Spleen (tissue), 11 donors: ENCODE data around the gene ASCC3. TPM values are rescaled to one million over a fixed set of nuclear protein-coding genes. Genes with fewer than 3 reads are reported as not detected.

Source experiments
- DNase-seq: peaks from one replicate; pipeline ENCODE4 v3.0.0-alpha.2; 2020
- H3K27ac ChIP-seq, 8 donors: fragments of 200-600 bp; sonication (generic) in 7 of 8; 1 replicate in 4 of 8; 2 replicates in 4 of 8; pipeline versions ENCODE4 v1.5.0 to v1.8.0; 2016 to 2021; ENCODE audit warnings: inconsistent platforms in 4 of 8, mild to moderate bottlenecking in 4 of 8, moderate library complexity in 1 of 8
- H3K27me3 ChIP-seq, 7 donors: fragments of 200-600 bp; sonication (generic) in 6 of 7; replicated peaks in 1 of 7; 1 replicate in 4 of 7; 2 replicates in 3 of 7; pipeline versions ENCODE4 v1.5.0 to v1.8.0; 2016 to 2021; ENCODE audit warnings: inconsistent platforms in 3 of 7, mild to moderate bottlenecking in 1 of 7
- H3K36me3 ChIP-seq, 6 donors: fragments of 200-600 bp; sonication (generic) in 5 of 6; 1 replicate in 4 of 6; 2 replicates in 2 of 6; pipeline versions ENCODE4 v1.5.0 to v1.8.0; 2016 to 2021; ENCODE audit warnings: inconsistent platforms in 2 of 6
- H3K4me1 ChIP-seq, 6 donors: fragments of 200-600 bp; sonication (generic) in 5 of 6; 1 replicate in 3 of 6; 2 replicates in 3 of 6; pipeline versions ENCODE4 v1.5.0 to v1.8.0; 2016 to 2021; ENCODE audit warnings: inconsistent platforms in 3 of 6
- H3K4me3 ChIP-seq, 8 donors: fragments of 200-600 bp; sonication (generic) in 7 of 8; 1 replicate in 4 of 8; 2 replicates in 4 of 8; pipeline versions ENCODE4 v1.5.0 to v1.8.0; 2016 to 2021; ENCODE audit warnings: inconsistent platforms in 4 of 8, mild to moderate bottlenecking in 4 of 8, moderate library complexity in 2 of 8
- H3K9me3 ChIP-seq, 8 donors: fragments of 200-600 bp; sonication (generic) in 7 of 8; 1 replicate in 4 of 8; 2 replicates in 4 of 8; pipeline versions ENCODE4 v1.5.0 to v1.8.0; 2016 to 2021; ENCODE audit warnings: inconsistent platforms in 4 of 8
- POLR2A ChIP-seq, 3 donors: fragments of 450-650 bp; IDR thresholded peaks; one replicate each; pipeline ENCODE4 v1.5.1; 2017; ENCODE audit warnings: antibody characterized with exemption in 3 of 3, mild to moderate bottlenecking in 1 of 3
- POLR2AphosphoS5 ChIP-seq, 3 donors: sonication (generic); formaldehyde crosslinking; IDR thresholded peaks; one replicate each; pipeline ENCODE4 v1.5.1; 2017; ENCODE audit warnings: antibody characterized with exemption in 3 of 3
- WGBS, 5 donors: extraction: QIAGEN DNeasy Blood & Tissue Kit in 3 of 5; methylation state at CpG; one replicate each; pipeline versions ENCODE4 v1.1.5 to v1.1.7; 2013 to 2018; 5-methylcytosine and 5-hydroxymethylcytosine counted together
- intact Hi-C: fragments of 100-400 bp; cut with DNase I; formaldehyde crosslinking; loops from one replicate; pipeline ENCODE4 v1.15.0; 2023; ENCODE audit warnings: low total_unique reads
- polyA plus RNA-seq, 3 donors: library from polyadenylated mRNA; stranded (reverse); fragments of 200-250 nt; gene quantifications; one replicate each; pipeline ENCODE4 v1.2.1, GENCODE V29; 2013
- total RNA-seq, 7 donors: library from RNA; depleted of rRNA in 3 of 7; stranded (reverse); fragments of >200 nt in 3 of 7; fragmentation: NEBNext Ultra II Directional in 4 of 7; extraction: Animal tissue kit (Norgen Biotek cat#: 25700) in 4 of 7; gene quantifications; one replicate each; pipeline versions ENCODE4 v1.1.0 to v1.2.1, GENCODE V29; 2016 to 2021
- TF ChIP-seq, protein P1 (sequence below), 11 experiments: fragments of 200-600 bp in 7 of 11; fragments of 450-650 bp in 4 of 11; sonication (generic) in 4 of 11; IDR thresholded peaks in 8 of 11; conservative IDR thresholded peaks in 3 of 11; 1 replicate in 7 of 11; 2 replicates in 4 of 11; pipeline versions ENCODE4 v1.4.0 to v1.8.0; 2016 to 2021; ENCODE audit warnings: antibody characterized with exemption in 11 of 11, inconsistent platforms in 4 of 11, mild to moderate bottlenecking in 1 of 11
- donor health status: healthy with polysubstance abuse.
- donor health status: DM: no; HTN: no; CAD: no; lungs with moderate emphysema.
- donor health status: DM: no; HTN: no; CAD: no.
- donor health status: Bipolar disorder and iron deficiency.
- donor health status: healthy.
- donor health status: DM: no; HTN: no; CAD: no.
- donor health status: DM: yes; HTN: yes; CAD: no.

ASCC3 gene
- total and polyA plus RNA-seq, 10 donors: 7.9 to 52.4 (median 40.8) TPM

DNA sequence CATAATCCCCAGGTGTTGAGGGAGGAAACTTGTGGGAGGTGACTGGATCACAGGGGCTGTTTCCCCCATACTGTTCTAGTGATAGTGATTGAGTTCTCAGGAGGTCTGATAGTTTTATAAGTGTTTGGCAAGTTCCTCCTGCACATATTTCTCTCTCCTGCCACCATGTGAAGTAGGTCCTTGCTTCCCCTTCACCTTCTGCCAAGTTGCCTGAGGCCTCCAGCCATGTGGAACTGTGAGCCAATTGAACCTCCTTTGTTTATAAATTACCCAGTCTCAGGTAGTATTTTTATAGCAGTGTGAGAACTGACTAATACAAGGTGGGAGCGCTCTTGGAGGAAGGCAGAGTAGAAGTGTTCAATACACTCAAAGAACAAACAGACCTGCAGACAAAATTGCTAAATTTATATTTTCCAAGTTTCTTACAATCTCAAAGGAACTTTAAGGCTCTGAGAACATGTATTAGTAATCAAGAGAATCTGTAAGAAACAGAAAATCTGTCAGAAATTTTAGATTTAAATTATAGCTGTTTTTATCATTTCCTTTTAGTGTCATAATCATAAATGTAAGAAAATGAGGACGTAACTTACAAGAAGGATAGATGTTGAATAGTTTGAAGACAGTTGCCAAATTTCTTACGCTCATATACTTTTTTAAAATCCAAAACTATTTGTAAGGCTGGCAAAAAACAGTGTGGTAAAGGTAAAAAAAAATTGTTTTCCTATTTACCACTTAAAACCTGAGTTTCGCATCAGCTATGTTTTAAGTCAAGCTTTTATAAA lies 77.7 kb downstream of the ASCC3 start:
- no peak overlapping the region for H3K4me3 ChIP-seq
- intact Hi-C loops: no loop called here
- WGBS, 5 donors: 68 to 96% (median 75%) methylated on average over 4 of the region's 4 CpGs
- H3K9me3 ChIP-seq: no peaks in the 10 kb centered on the region
- H3K4me1 ChIP-seq: peaks cover 0 to 19% (median 0%) of the 10 kb centered on the region in 6 donors
- H3K27ac ChIP-seq: no peak overlapping the region
- H3K27me3 ChIP-seq: no peaks in the 10 kb centered on the region
- DNase-seq: no peak
- peaks cover 0 to 57% (median 0%) of the 10 kb centered on the region in 6 donors for H3K36me3 ChIP-seq
- TF ChIP-seq POLR2AphosphoS5 (IDR thresholded peaks at IDR 0.05): no peak
- TF ChIP-seq, protein P1, sequence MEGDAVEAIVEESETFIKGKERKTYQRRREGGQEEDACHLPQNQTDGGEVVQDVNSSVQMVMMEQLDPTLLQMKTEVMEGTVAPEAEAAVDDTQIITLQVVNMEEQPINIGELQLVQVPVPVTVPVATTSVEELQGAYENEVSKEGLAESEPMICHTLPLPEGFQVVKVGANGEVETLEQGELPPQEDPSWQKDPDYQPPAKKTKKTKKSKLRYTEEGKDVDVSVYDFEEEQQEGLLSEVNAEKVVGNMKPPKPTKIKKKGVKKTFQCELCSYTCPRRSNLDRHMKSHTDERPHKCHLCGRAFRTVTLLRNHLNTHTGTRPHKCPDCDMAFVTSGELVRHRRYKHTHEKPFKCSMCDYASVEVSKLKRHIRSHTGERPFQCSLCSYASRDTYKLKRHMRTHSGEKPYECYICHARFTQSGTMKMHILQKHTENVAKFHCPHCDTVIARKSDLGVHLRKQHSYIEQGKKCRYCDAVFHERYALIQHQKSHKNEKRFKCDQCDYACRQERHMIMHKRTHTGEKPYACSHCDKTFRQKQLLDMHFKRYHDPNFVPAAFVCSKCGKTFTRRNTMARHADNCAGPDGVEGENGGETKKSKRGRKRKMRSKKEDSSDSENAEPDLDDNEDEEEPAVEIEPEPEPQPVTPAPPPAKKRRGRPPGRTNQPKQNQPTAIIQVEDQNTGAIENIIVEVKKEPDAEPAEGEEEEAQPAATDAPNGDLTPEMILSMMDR (IDR thresholded peaks at IDR 0.05 in 8 of 11, conservative IDR thresholded peaks at IDR 0.05 in 3 of 11): no peak
- TF ChIP-seq POLR2A (IDR thresholded peaks at IDR 0.05): no peak

DNA sequence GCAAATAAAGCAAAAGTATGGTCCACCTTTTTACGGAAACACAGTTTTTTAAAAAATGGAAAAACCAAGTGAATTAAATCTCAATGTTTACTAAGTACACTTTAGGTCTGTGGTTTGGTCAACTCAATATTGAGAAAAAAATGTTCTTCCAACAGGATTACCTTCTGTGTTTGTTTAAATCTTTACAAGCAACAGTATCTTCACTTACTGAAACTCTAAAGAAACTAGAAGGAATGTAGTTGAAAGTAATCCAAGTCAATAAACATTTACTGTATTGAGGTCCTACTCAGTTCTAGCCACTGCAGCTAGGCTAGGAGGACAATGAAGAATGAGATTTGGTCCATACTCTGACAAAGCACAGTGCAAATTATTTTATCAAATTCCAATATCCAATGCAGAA lies 80.1 kb downstream of the ASCC3 start:
- WGBS, 5 donors: 96 to 100% (median 97%) methylated on average over 1 of the region's 1 CpG
- TF ChIP-seq, protein P1 (IDR thresholded peaks at IDR 0.05 in 8 of 11, conservative IDR thresholded peaks at IDR 0.05 in 3 of 11): no peak
- no peak for TF ChIP-seq POLR2A (IDR thresholded peaks at IDR 0.05)
- no peak for TF ChIP-seq POLR2AphosphoS5 (IDR thresholded peaks at IDR 0.05)
- intact Hi-C loops: no loop called here

DNA sequence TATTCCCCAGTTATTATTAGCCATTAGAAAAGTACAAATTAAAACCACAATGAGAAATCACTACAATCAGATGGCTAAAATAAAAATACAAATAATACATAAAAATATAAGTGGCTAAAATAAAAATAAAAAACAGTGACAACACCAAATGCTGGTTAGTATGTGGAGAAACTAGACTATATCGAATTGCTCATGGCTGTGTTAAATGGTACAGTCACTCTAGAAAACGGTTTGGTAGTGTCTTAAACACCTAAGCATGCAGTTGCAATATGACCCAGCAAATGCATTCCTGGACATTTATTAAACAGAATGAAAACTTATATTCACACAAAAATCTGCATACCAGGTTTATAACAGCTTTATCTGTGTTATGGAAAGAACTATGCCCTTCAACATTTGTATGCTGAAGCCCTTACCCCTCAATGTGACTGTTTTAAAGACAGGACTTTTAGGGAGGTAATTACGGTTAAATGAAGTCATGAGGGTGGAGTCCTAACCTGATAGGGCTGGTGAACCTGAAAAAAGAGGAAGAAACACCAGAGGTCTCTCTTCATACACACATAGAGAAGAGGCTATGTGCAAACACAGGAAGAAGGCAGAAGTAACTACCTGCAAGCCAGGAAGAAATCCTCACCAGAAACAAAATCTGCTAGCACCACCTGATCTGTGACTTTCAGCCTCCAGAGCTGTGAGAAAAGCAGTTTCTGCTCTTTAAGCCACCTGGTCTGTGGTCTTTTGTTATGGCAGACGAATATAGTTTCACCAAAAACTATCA lies 84.9 kb downstream of the ASCC3 start:
- WGBS, 5 donors: 77 to 88% (median 80%) methylated on average over 4 of the region's 4 CpGs
- H3K9me3 ChIP-seq: no peaks in the 10 kb centered on the region

More for the DNA sequence above, 80.1 kb downstream of the ASCC3 start:
- Histone ChIP-seq H3K4me3 (no peak overlapping the region), H3K27me3 (no peaks in the 10 kb centered on the region), H3K36me3 (peaks cover 0 to 77% (median 0%) of the 10 kb centered on the region in 6 donors), H3K27ac (no peak overlapping the region), H3K9me3 (no peaks in the 10 kb centered on the region), H3K4me1 (peaks cover 0 to 19% (median 0%) of the 10 kb centered on the region in 6 donors)
- DNase-seq: no peak

More for the DNA sequence above, 84.9 kb downstream of the ASCC3 start:
- DNase-seq: no peak
- TF ChIP-seq POLR2AphosphoS5 (IDR thresholded peaks at IDR 0.05): no peak
- no peak for TF ChIP-seq POLR2A (IDR thresholded peaks at IDR 0.05)
- TF ChIP-seq, protein P1 (IDR thresholded peaks at IDR 0.05 in 8 of 11, conservative IDR thresholded peaks at IDR 0.05 in 3 of 11): no peak
- Histone ChIP-seq H3K4me3 (no peak overlapping the region), H3K36me3 (peaks cover 0 to 59% (median 0%) of the 10 kb centered on the region in 6 donors), H3K4me1 (peaks cover 0 to 9% (median 0%) of the 10 kb centered on the region in 6 donors), H3K27ac (no peak overlapping the region), H3K27me3 (no peaks in the 10 kb centered on the region)
- intact Hi-C loops: no loop called here
